ENCODE measurements around the gene GPI. TPM values are rescaled to one million over a fixed set of nuclear protein-coding genes. Genes with fewer than 3 reads are reported as not detected.
A peak's percentile ranks its signal among the peaks of the same experiment; 100 is the strongest.

GPI gene
- total and polyA plus RNA-seq, 9 of the 15 experiments (the other 6 are each of a cell fraction or from before 2014, with no cell fraction given), result 88.3 to 358 (median 122) TPM

GRCh38 chr19:34359140-34359953 is 5.6 kb upstream of the GPI start (continued):
- TF ChIP-seq ZBTB40 (IDR thresholded peaks at IDR 0.05), result 0 out of 2 replicates have a peak, but pooled peaks have one; percentile 11
- no peak for TF ChIP-seq ZBTB40 (CRISPR knock-in tag; IDR thresholded peaks at IDR 0.05)
- no peak for TF ChIP-seq PYGO2 (tag; IDR thresholded peaks at IDR 0.05)
- TF ChIP-seq NR4A1 (CRISPR knock-in tag; IDR thresholded peaks at IDR 0.05), result no peak
- TF ChIP-seq NR4A1 (tag; IDR thresholded peaks at IDR 0.05), result no peak
- peak; percentile 75 for TF ChIP-seq RBFOX2 (IDR thresholded peaks at IDR 0.05; ENCODE audit: low read depth, low read length)
- TF ChIP-seq SAFB2 (IDR thresholded peaks at IDR 0.05; ENCODE audit: borderline replicate concordance, low read depth, low read length, severe bottlenecking), result no peak
- no peak for TF ChIP-seq HMGXB4 (CRISPR knock-in tag; IDR thresholded peaks at IDR 0.05)
- TF ChIP-seq RBM17 (IDR thresholded peaks at IDR 0.05; ENCODE audit: borderline replicate concordance, low read depth, low read length), result no peak
- no peak for TF ChIP-seq MTA2 (IDR thresholded peaks at IDR 0.05; ENCODE audit: low read depth)
- TF ChIP-seq EP300 (IDR thresholded peaks at IDR 0.05; ENCODE audit: low read length), result peak; percentile 55; the same call in 1 of the 2 replicates
- no peak for TF ChIP-seq MBD2 (IDR thresholded peaks at IDR 0.05; ENCODE audit: borderline replicate concordance, low read depth)
- TF ChIP-seq NFE2L1 (tag; IDR thresholded peaks at IDR 0.05; ENCODE audit: borderline replicate concordance, low read depth), result peak; percentile 86
- TF ChIP-seq BRD9 (IDR thresholded peaks at IDR 0.05; ENCODE audit: low read depth, partially characterized antibody), result no peak
- TF ChIP-seq CBFA2T3 (IDR thresholded peaks at IDR 0.05), result peak; percentile 54
- no peak for TF ChIP-seq ZNF140 (CRISPR knock-in tag; IDR thresholded peaks at IDR 0.05)
- TF ChIP-seq ZBTB17 (CRISPR knock-in tag; IDR thresholded peaks at IDR 0.05), result no peak
- TF ChIP-seq BRF1 (IDR thresholded peaks at IDR 0.05; ENCODE audit: borderline replicate concordance, extremely low read depth, insufficient read length), result no peak

Data from K562 (cell line).